Bone marrow (tissue), 2 donors: ENCODE data around the gene PPIH.
"Not testable (repeated sequence)": the region's sequence is repeated elsewhere in the genome, so short reads cannot be mapped to it uniquely, and the experiment has no call there.

Experiments used
- DNase-seq, 2 donors: peaks; one replicate each; lab custom pipeline; 2025; lab: John Stamatoyannopoulos, UW

Gene PPIH

GRCh38 chr1:42657981-42658876 is at the start of gene PPIH:
Gene PPIH, plus strand, starts transcription at chr1:42658423. Its CDS starts 24 bp downstream, at chr1:42658447.
- DNase-seq = peak; percentile 76 to 89

GRCh38 chr1:42613803-42614131 is 44.5 kb upstream of the PPIH start:
- DNase-seq = no peak

GRCh38 chr1:42618866-42619265 is 39.4 kb upstream of the PPIH start:
- DNase-seq = no peak

- no peak for DNase-seq
These were observed 37.9 kb upstream of the PPIH start for GRCh38 chr1:42620307-42620706.

GRCh38 chr1:42621180-42621579 is 37.0 kb upstream of the PPIH start:
- not testable (repeated sequence) for DNase-seq

GRCh38 chr1:42627205-42627604 is 31.0 kb upstream of the PPIH start:
- not testable (repeated sequence) for DNase-seq

- no peak for DNase-seq
These were observed 19.1 kb upstream of the PPIH start for GRCh38 chr1:42639116-42639515.

- peak in 1 of 2 donors; percentile 40 for DNase-seq
These were observed 12.2 kb upstream of the PPIH start for GRCh38 chr1:42646056-42646455.

GRCh38 chr1:42657201-42657600 is 1.0 kb upstream of the PPIH start:
- DNase-seq = no peak

- DNase-seq = no peak
These were observed 684 bp downstream of the PPIH start for GRCh38 chr1:42658877-42659337.

- no peak for DNase-seq
These were observed 2.8 kb downstream of the PPIH start for GRCh38 chr1:42660907-42661500.

- DNase-seq = no peak
These were observed 11.7 kb downstream of the PPIH start for GRCh38 chr1:42669936-42670335.

- DNase-seq = no peak
These were observed 12.2 kb downstream of the PPIH start for GRCh38 chr1:42670425-42670824.

GRCh38 chr1:42674214-42674613 is 16.0 kb downstream of the PPIH start:
- DNase-seq = no peak

- DNase-seq = no peak
These were observed 16.5 kb downstream of the PPIH start for GRCh38 chr1:42674682-42675081.

GRCh38 chr1:42675467-42675866 is 17.2 kb downstream of the PPIH start:
- DNase-seq = no peak

- no peak for DNase-seq
These were observed 18.4 kb downstream of the PPIH start for GRCh38 chr1:42676534-42677087.

GRCh38 chr1:42679364-42679983 is 21.3 kb downstream of the PPIH start:
- DNase-seq = no peak

- DNase-seq = no peak
These were observed 21.8 kb downstream of the PPIH start for GRCh38 chr1:42680055-42680454.

- no peak for DNase-seq
These were observed 22.9 kb downstream of the PPIH start for GRCh38 chr1:42680921-42681683.

- DNase-seq = peak; percentile 80 to 99
These were observed 23.7 kb downstream of the PPIH start, which contains the start of gene YBX1 for GRCh38 chr1:42681741-42682483. Gene YBX1, plus strand, starts transcription at chr1:42682418. Its CDS starts 148 bp downstream, at chr1:42682566.
